Measurements from ENCODE around the gene SLC12A3.

The SLC12A3 gene

DNA sequence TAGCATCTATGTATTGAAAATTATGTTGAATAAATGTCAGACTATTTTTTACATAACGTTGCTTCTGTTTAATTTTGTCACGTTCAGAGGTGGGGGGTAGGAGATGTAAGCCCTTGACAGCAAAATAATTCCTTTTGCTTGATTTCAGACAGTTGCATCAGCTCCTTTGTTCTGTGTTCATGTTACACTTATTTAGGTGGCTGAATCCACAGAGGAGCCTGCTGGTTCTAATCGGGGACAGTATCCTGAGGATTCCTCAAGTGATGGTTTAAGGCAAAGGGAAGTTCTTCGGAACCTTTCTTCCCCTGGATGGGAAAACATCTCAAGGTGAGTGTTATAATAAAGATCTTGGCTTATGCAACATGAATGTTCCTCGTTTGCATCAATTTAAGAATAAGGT is 71.5 kb downstream of the SLC12A3 start:
- TF ChIP-seq, protein P1, sequence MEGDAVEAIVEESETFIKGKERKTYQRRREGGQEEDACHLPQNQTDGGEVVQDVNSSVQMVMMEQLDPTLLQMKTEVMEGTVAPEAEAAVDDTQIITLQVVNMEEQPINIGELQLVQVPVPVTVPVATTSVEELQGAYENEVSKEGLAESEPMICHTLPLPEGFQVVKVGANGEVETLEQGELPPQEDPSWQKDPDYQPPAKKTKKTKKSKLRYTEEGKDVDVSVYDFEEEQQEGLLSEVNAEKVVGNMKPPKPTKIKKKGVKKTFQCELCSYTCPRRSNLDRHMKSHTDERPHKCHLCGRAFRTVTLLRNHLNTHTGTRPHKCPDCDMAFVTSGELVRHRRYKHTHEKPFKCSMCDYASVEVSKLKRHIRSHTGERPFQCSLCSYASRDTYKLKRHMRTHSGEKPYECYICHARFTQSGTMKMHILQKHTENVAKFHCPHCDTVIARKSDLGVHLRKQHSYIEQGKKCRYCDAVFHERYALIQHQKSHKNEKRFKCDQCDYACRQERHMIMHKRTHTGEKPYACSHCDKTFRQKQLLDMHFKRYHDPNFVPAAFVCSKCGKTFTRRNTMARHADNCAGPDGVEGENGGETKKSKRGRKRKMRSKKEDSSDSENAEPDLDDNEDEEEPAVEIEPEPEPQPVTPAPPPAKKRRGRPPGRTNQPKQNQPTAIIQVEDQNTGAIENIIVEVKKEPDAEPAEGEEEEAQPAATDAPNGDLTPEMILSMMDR (IDR thresholded peaks at IDR 0.05; ENCODE audit: control insufficient read depth, insufficient read depth, low read depth, low read length, missing control alignments) = no peak
- peak overlapping the region; percentile 19 for H3K4me3 ChIP-seq (ENCODE audit: control insufficient read depth, low read depth, low read length)
- peak; percentile 45 for DNase-seq (ENCODE audit: low read depth)

DNA sequence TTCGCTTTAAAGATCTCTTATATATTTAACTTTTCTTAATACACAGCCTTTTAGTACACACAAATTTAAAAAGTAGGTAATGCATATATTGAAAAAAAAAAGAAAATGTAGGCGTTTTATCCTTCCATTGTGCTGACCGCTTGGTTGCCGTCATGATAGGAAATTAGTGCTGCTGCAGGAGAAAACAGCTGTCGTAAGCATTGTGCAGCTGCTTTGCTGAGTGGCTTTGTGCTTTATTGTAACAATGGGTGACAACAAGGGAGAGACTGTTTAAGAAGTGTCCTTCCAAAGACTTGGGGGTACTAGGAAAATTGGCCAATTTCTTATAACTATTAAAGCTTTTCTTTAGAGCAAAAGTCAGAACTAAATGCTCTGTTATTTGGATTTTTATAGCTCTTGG is 71.9 kb downstream of the SLC12A3 start:
- DNase-seq (ENCODE audit: low read depth) = no peak
- no peak overlapping the region for H3K4me3 ChIP-seq (ENCODE audit: control insufficient read depth, low read depth, low read length)
- TF ChIP-seq, protein P1 (IDR thresholded peaks at IDR 0.05; ENCODE audit: control insufficient read depth, insufficient read depth, low read depth, low read length, missing control alignments) = no peak

DNA sequence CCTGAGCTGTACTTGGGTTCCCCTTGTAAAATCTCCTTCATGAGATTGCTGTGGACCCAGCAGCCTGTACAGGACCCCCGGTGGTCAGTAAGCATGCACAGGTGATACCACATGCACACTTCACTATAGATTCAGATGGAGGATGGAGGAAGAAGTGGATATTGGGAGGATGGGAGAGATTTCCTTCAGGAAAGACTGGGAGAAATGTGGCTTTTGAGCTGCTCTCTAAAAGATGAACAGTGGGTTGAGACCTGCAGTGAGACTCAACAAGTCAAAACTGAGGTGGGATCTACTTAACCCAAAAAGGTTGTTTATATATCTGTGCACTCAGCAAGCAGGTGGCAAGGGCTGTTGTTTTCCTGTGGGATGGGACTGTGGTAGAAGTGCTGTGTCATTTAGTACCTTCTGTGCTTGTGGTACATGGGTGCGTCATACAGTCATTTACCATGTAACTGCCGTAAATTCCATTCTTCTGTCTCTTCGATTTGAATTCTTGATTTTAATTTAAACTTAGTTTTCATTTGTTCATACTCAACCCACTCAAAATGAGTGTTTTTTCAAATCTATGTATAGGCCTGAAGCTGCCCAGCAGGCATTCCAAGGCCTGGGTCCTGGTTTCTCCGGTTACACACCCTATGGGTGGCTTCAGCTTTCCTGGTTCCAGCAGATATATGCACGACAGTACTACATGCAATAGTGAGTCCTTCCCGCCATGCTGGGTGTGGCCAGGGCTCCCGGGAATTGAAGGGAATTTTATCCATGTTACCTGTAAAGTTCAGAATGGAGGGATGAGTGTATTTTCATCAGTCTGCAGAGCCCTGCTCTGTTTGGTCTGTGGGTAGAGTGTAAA is 73.9 kb downstream of the SLC12A3 start:
- TF ChIP-seq, protein P1 (IDR thresholded peaks at IDR 0.05; ENCODE audit: control insufficient read depth, insufficient read depth, low read depth, low read length, missing control alignments) = no peak
- no peak for DNase-seq (ENCODE audit: low read depth)
- no peak overlapping the region for H3K4me3 ChIP-seq (ENCODE audit: control insufficient read depth, low read depth, low read length)

DNA sequence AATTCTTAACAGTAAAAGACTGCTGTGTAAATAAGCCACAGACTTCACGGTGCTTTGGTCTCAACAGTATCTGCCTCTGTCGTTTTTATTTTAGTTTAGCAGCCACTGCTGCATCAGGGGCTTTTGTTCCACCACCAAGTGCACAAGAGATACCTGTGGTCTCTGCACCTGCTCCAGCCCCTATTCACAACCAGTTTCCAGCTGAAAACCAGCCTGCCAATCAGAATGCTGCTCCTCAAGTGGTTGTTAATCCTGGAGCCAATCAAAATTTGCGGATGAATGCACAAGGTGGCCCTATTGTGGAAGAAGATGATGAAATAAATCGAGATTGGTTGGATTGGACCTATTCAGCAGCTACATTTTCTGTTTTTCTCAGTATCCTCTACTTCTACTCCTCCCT is 74.8 kb downstream of the SLC12A3 start:
- TF ChIP-seq, protein P1 (IDR thresholded peaks at IDR 0.05; ENCODE audit: control insufficient read depth, insufficient read depth, low read depth, low read length, missing control alignments) = no peak
- H3K4me3 ChIP-seq (ENCODE audit: control insufficient read depth, low read depth, low read length) = no peak overlapping the region
- DNase-seq (ENCODE audit: low read depth) = no peak

DNA sequence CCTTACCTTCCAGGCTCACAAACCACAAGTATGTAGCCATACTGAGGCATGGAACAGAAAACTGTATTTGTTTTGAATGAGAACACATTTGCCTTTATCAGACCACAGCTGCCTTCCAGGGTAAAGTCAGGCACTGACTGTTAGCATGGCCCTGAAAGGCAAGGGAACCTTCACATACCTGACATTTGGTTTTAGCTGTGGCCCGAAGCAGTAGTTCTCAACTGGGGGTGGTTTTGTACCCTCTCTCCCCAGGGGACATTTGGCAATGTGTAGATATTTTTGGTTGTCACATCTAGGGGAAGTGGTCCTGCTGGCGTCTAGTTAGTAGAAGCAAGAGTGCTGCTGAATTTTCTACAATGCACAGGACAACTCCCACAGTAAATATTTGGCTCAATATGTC is 76.1 kb downstream of the SLC12A3 start:
- TF ChIP-seq, protein P1 (IDR thresholded peaks at IDR 0.05; ENCODE audit: control insufficient read depth, insufficient read depth, low read depth, low read length, missing control alignments) = no peak
- H3K4me3 ChIP-seq (ENCODE audit: control insufficient read depth, low read depth, low read length) = no peak overlapping the region
- DNase-seq (ENCODE audit: low read depth) = no peak

DNA sequence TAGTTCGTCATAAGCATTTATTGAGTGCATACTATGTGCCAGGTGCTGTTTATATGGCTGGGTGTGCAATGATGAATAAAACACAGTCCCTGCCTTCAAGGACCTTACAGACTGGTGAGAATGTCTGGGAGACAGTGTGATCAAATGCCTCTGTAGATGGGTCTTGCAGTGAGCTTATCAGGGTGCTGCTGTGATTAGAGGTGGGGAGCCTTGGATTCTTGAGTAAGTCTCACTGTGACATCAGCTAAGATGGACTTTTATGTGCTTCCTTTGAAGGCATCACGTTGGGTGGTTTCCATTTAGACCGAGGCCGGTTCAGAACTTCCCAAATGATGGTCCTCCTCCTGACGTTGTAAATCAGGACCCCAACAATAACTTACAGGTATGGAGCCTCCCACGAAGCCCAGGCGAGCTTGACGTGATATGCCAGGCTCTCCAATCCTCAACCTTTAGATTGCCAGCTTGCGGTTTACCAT is 76.9 kb downstream of the SLC12A3 start:
- DNase-seq (ENCODE audit: low read depth) = no peak
- no peak overlapping the region for H3K4me3 ChIP-seq (ENCODE audit: control insufficient read depth, low read depth, low read length)

More for the DNA sequence above, 76.9 kb downstream of the SLC12A3 start:
- TF ChIP-seq, protein P1 (IDR thresholded peaks at IDR 0.05; ENCODE audit: control insufficient read depth, insufficient read depth, low read depth, low read length, missing control alignments) = no peak
